GM12878 (cell line): ENCODE results near the gene APLP2.

Experiments
- CHD4 ChIP-seq: fragments of 200-600 bp; sonication (generic); IDR thresholded peaks from 2 replicates; pipeline ENCODE4 v1.6.1; 2016; ENCODE audit warnings: mild to moderate bottlenecking
- EZH2 ChIP-seq: IDR thresholded peaks from 2 replicates; pipeline ENCODE4 v1.6.1; 2012; ENCODE audit warnings: low read depth, mild to moderate bottlenecking, control low read depth, inconsistent platforms, low read length, borderline replicate concordance; ENCODE audit not compliant: control insufficient read depth
- FOS ChIP-seq: IDR thresholded peaks from 3 replicates; pipeline ENCODE4 v1.6.1; 2011; ENCODE audit warnings: borderline replicate concordance; ENCODE audit not compliant: insufficient read length; ENCODE audit errors: extremely low read depth
- SPI1 ChIP-seq: IDR thresholded peaks from 2 replicates; pipeline ENCODE4 v1.6.1; 2011; ENCODE audit warnings: low read depth, mild to moderate bottlenecking, low read length, moderate library complexity, borderline replicate concordance; ENCODE audit not compliant: insufficient read depth
- TF ChIP-seq, protein P1 (sequence below): IDR thresholded peaks from 2 replicates; pipeline ENCODE4 v1.6.1; 2012; ENCODE audit warnings: low read depth, low read length, improper control_type of control experiment

DNA sequence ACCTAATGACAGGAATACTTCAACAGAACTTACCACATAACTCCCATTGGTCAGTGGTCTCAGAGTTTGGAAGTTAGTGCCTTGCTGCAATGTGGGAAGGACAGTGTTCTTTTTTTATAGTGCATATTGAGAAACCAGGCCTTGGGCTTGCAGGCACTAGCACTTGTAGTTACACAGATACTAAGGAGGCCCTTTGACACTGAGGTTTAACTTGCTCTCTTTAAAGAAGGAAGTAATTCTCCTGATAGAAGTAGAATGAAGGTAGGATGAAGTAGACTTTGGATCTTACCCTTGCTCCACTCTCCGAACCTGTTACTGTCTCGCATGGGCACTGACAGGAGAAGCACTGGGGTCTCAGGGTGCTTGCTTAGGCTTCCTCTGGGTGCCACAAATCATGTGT lies 58.9 kb downstream of the APLP2 start:
- TF ChIP-seq EZH2: no peak
- TF ChIP-seq, protein P1, sequence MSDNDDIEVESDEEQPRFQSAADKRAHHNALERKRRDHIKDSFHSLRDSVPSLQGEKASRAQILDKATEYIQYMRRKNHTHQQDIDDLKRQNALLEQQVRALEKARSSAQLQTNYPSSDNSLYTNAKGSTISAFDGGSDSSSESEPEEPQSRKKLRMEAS: no peak
- TF ChIP-seq SPI1: no peak
- TF ChIP-seq CHD4: no peak
- TF ChIP-seq FOS: no peak
